ENCODE results near the gene GUCY1A1. TPM values are rescaled to one million over a fixed set of nuclear protein-coding genes. Genes with fewer than 3 reads are reported as not detected.
"Not testable (repeated sequence)": the region's sequence is repeated elsewhere in the genome, so short reads cannot be mapped to it uniquely, and the experiment has no call there.

The GUCY1A1 gene, protein sequence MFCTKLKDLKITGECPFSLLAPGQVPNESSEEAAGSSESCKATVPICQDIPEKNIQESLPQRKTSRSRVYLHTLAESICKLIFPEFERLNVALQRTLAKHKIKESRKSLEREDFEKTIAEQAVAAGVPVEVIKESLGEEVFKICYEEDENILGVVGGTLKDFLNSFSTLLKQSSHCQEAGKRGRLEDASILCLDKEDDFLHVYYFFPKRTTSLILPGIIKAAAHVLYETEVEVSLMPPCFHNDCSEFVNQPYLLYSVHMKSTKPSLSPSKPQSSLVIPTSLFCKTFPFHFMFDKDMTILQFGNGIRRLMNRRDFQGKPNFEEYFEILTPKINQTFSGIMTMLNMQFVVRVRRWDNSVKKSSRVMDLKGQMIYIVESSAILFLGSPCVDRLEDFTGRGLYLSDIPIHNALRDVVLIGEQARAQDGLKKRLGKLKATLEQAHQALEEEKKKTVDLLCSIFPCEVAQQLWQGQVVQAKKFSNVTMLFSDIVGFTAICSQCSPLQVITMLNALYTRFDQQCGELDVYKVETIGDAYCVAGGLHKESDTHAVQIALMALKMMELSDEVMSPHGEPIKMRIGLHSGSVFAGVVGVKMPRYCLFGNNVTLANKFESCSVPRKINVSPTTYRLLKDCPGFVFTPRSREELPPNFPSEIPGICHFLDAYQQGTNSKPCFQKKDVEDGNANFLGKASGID
- under 1 TPM; 0.11 to 0.13 TPM for total RNA-seq

DNA sequence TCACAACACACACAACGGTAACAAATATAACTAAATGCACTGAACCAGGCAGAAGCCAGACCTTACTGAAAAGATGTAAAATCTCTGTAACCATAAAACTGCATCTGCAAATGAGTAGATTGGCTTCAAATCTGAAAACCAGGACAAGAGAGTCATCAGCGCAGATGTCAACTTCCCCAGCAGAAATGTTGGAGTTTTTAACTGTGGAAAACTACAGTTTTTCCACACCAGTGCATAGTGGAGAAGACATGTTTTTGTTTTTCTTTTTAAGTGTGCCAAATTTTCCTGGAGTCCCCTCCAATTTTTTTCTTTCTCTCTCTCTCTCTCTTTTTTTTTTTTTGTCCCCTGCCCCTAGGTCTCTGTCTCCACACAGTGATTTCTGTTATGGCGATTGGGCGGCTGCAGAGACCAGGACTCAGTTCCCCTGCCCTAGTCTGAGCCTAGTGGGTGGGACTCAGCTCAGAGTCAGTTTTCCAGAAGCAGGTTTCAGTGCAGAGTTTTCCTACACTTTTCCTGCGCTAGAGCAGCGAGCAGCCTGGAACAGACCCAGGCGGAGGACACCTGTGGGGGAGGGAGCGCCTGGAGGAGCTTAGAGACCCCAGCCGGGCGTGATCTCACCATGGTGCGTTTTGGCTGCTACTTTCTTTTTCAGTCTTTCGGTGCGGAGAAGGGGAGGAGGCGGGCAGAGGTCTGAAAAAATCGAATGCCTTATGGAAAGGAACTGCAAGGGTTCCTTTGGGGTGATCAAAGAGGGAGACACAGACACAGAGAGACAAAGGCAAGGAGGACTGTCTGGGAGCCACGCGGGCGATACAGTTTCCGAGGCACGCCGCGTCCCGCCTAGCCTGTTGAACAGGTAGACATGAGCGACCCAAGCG is at the start of gene GUCY1A1:
GUCY1A1 (plus strand) TSS at position 505 of the 878 bp plus-strand sequence. CDS start 30,020 bp downstream, outside the sequence.
- CTCF ChIA-PET = no interaction called here
- POLR2A ChIA-PET = no interaction called here

DNA sequence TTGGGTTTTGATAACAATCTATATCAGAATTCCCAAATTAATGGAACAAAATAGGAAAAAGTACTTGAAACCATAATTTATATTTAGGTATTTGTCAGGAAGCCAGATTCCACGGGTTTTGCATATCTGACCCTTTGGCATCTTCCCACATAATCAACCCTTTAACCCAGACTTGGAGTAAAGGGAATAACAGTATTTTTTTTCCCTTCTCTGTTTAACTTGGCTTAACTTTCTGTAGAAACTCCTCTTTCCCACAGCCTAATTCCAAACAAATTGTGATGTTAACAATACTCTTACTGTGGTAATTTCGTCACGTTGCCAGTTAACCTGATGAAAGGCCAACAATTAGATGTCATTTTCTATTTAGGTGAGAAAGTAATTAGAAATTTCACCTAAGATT is 49.4 kb upstream of the GUCY1A1 start:
- ChIA-PET CTCF (no interaction called here), POLR2A (no interaction called here)

DNA sequence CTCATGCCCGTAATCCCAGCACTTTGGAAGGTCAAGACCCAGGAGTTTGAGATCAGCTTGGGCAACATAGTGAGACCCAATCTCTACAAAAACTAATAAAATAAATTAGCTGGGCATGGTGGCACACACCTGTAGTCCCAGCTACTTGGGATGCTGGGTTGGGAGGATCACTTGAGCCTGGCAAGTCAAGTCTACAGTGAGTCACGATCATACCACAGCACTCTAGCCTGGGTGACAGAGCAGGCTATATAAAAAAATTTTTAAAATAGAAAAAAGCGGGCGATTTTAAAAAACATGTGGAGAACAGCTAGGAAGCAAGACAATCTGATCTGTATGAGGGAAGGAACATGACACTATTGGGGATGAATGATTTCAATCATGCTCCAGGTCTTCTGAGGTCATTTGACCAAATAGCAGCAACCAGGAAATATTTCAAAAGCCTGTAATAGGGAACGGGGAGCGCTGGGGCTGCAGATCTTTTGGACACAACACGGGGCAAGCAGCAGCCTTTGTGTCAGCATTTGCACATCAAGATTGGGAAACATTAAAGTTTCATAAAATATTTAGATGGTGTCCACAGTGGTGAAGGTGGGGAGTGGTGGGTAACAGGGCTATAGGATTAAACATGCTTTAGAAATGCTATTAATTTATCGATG is 48.3 kb upstream of the GUCY1A1 start:
- ChIA-PET CTCF (no interaction called here), POLR2A (no interaction called here)

DNA sequence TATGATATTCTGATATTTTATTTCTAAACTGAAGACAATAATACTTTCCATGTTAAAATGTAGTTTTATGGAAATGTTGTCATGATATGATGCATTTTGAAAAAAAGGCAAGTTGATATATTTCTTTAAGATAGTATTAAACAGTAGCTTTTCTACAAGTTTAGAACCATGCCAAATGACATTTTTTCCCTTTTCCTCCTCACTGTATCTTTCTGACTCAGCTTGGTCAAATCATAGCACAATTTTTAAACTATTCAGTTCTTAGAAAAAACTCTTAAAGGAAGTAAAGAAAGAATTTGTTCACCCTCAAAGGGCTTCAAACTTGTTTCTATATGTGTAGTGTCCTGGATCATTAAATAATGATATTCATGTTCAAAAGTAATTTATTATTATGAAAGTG is 46.0 kb upstream of the GUCY1A1 start:
- POLR2A ChIA-PET = no interaction called here
- CTCF ChIA-PET = no interaction called here

DNA sequence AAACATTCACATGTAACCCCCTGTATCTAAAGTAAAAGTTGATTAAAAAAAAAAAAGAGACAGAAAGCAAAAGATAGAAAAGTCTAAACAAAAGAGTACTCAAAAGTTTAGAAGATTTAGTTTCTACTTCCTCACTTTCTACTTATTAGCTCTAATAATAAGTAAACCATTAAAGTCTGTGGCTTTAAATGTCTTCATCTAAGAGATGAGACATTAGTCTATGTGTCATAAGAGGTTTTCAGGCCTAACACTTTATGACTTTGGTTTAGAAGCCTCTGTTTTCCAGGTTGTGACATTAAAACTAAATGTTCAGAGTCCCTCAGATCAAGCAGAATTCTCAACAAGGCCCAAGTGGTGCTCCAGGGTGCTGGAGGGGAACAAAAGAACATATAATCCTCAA is 42.2 kb upstream of the GUCY1A1 start:
- ChIA-PET POLR2A (no interaction called here), CTCF (no interaction called here)

DNA sequence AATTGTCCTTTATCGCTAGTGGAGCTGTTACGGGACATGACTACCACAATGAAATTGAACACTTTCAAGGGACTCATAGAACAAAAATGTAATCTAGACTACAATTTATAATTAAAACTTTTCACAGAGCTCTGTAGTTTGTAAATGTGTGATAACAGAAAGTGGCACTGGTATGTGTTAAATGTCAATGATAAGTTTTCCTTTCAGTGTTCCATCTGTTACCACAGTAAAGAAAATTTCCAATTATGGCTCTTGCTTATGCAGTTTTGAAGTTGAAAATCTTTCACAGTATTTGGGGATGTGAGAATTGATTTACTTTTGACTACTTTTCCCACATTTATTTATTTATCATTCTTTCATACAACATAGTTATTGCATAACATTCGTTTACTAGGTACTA is 40.1 kb upstream of the GUCY1A1 start:
- POLR2A ChIA-PET = no interaction called here
- CTCF ChIA-PET = no interaction called here

DNA sequence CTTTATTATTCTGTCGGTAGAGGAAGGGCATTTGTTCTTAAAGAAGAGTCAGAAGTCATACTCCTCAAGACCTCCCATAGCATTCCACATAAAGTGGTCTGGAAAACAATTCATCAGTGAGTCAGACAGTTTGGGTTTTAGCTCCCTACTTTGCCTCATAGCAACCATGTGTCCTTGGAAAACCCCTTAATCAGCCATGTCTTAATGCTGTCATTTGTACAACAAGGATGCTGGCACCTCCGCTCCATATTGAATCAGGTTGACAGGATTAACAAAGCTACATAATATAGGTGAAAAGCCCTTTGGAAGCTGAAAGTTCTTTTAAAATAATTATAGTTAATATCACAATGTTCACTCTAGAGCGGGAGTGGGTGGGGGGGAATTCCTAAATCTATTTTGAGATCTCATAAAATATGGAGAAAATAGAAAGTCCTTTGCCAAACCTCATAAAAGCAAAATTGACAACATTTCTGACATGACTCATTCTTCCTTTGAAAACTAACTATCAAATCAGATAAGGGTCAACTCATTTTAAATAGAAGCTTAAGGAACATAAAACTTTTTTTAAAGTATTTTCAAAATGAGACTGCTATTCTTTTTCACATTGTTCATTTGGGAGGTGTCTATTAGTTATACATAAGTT is 37.3 kb upstream of the GUCY1A1 start:
- ChIA-PET CTCF (no interaction called here), POLR2A (no interaction called here)

DNA sequence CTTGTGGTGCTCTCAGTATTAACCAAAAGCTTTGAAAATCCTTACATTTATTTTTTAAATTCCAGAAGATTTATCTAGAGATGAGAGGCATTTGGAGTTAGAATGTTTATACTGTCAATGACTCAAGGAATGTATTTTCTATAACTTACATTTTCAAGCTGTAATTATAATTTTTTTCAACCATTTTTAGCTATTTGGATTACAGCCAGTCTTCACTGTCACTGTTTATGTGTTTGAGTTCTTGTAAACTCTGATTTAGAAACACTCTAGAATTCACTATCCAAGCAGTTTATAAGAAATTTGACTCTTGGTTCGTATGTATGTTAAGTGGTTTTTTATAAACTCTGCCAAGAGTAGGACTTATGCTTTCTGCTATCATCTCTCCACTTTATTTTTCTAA is 36.7 kb upstream of the GUCY1A1 start:
- ChIA-PET POLR2A (no interaction called here), CTCF (no interaction called here)

DNA sequence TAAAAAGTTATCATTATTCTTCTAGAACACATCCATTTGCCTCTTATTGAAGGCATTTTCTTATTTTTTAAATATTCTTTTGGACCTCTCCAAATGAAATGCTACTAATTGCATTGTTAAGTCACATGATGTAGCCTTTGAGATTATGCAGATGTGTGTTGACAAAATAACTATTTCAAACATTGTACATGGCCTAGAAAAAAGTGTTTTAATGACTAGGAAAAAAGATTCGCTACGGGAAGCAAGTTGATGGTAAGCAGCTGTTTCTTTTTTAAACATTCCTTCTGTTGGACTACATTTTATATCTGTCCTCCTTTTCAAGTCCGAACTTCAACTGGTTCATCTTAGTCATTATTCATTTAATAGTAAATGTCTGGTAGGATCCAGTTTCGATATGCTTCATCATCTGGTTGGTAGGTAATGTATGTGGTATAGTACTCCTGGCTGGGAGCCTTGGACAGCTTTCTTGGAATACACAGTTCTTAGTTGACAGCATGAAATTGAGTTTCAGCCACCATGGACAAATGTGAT is 34.3 kb upstream of the GUCY1A1 start:
- CTCF ChIA-PET = no interaction called here
- POLR2A ChIA-PET = no interaction called here

DNA sequence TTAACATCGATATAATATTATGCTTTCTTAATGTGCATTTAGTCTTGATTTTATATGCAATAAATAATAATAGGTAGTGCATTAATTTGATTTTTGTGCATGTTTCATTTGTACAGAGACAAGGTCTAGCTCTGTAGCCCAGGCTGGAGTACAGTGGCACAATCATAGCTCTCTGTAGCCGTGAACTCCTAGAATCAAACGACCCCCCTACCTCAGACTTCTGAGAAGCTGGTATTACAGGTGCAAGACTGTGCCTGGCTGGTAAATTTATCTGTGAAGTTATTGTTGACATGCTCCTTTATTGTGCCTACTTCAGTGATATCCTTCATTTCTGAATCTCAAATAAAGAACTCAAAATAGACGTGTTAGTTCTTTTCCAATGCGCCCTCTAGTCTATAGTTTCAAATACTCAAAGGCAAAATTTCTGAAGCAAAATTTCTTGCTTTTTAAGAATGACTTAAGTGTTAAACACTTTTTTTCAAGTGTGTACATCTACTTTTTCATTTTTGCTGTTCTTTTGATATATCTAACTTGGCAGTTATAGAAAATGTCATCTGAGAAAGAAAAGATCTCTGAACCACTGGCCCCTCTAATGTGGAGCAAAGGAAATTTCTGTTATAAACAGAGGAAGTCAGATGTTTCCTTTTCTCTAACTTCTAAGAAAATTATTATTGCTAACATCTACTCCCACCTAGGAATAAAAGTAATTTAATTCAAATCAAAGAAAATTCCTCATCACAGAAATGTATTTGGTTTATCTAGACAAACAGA is 28.3 kb upstream of the GUCY1A1 start:
- ChIA-PET POLR2A (no interaction called here), CTCF (no interaction called here)

DNA sequence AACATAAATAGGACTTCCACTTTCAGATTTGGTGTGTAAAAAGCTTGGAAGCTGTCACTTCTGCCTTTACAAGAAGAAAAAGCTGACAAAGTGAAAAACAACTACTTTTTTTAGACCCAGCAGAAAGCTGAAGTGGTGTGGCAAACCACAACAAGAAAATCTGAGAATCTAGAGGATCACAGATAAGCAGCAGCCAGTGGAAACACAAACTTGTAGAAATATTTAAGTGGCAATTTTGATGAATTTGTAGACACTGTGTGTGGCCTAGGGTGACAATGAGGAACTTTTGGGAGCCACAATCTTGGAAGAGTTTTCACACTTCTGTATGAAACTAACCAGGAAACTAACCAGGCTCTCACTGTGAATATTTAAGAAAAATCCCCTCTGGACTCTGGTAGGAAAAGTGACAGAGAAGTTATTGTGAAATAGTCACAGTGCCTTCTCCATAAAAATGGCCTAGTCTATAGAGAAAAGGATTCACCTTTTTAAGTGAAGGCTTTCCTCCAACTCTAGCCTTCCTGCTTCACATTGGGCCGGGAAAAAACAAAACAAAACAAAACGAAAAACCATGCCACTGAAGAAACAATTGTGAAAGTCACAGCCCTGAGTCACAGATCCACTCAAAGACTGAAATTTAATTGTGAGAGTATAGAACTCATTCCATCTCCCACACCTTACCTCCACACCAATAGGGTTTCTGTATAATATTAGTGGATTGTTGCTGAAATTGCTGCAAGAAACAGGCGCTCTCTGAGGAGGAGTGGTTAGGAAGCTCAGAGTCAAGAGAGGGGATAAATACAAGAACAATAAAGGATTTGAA is 26.7 kb upstream of the GUCY1A1 start:
- ChIA-PET CTCF (no interaction called here), POLR2A (no interaction called here)

DNA sequence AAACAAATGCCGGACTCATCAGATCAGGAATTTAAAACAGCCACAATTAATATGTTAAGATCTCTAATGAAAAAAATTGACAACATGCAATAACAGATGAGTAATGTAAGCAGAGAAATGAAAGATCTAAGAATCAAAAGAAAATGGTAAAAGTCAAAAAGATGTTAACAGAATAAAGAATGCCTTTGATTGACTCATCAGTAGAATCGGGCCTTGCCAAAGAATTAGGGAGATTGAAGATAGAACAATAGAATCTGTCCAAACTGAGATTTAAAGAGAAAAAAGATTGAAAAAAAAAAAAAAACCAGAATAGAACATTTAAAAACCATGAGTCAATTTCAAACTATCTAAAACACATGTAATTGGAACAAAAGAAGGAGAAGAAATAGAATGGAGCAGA is 25.9 kb upstream of the GUCY1A1 start:
- ChIA-PET CTCF (no interaction called here), POLR2A (no interaction called here)

DNA sequence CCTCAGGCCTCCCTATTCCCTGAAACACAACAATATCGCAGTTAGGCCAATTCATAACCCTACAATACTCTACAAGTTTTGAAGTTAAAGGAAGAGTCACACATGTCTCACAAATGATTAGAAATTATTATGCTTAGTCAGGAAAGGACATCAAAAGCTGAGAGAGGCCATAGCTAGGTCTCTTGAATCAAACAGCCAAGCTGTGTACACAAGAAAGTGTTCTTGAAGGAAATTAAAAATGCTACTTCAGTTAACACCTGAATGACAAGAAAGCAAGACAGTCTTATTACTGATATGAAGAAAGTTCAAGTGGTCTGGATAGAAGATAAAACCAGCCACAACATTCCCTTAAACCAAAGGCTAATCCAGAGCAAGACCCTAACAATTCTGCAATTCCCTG is 23.6 kb upstream of the GUCY1A1 start:
- ChIA-PET POLR2A (no interaction called here), CTCF (no interaction called here)

DNA sequence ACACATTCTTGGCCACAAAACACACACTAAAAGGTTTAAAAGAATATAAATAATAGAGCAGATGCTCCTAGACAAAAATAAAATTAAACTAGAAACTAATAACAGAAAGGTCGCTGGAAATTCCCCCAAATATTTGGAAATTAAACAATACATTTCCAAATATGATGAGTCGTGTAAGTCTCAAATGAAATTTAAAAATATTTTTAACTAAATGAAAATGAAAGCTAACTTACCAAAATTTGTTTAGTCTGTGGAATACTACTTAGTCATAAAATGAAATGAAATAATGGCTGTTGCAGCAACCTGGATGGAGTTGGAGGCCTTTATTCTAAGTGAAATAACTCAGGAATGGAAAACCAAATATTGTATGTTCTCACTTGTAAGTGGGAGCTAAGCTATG is 20.6 kb upstream of the GUCY1A1 start:
- POLR2A ChIA-PET = no interaction called here

DNA sequence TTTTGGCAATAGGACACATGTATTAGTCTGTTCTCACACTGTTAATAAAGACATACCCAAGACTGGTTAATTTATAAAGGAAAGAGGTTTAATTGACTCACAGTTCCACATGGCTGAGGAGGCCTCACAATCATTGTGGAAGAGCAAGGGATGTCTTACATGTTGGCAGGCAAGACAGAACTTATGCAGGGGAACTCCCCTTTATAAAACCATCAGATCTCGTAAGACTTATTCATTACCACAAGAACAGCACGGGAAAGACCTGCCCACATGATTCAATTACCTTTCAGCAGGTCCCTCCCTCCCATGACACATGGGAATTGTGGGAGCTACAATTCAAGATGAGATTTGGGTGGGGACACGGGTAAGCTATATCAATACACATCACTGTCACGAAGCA is 15.9 kb upstream of the GUCY1A1 start:
- CTCF ChIA-PET, POLR2A ChIA-PET: not testable (repeated sequence)

More for the DNA sequence above, 20.6 kb upstream of the GUCY1A1 start:
- CTCF ChIA-PET = no interaction called here

DNA sequence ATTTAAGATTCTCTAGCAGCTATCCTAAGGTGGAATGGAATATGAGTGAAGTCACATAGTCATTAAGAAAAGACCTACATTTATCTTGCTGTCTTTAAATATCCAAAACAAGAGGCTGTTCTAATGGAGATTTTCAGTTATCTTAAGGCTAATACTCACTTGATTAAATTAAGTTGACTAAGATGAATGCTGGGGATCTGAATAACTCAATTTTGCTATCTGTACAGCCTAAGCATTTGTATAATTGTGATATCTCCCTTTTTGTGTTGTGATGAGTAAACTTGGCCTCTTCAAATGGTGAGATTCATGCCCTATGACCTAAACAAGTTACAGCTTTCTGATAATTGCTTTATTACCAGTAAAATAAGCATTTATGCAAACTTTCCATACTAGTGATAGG is 13.6 kb upstream of the GUCY1A1 start:
- CTCF ChIA-PET = no interaction called here

DNA sequence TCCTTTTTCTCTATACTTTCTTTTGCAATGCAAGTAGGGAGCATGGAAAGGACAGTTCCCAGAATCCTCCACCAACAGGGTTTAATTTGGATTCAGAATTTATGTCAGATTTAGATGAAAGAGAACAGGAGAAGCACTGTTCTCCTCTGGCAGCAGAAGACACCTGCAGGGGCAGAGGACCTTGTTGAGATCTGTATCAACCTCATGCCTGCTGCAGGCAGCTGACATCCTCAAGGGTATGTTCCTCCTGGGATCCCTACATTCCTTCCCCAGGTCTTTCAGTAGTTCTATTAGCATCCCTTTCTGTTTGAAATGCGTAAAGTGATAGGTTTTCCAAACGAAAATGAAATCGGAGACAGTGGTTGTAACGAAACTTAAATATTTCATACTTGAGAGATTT is 10.6 kb upstream of the GUCY1A1 start:
- ChIA-PET POLR2A (no interaction called here), CTCF (no interaction called here)

More for the DNA sequence above, 13.6 kb upstream of the GUCY1A1 start:
- POLR2A ChIA-PET = no interaction called here

DNA sequence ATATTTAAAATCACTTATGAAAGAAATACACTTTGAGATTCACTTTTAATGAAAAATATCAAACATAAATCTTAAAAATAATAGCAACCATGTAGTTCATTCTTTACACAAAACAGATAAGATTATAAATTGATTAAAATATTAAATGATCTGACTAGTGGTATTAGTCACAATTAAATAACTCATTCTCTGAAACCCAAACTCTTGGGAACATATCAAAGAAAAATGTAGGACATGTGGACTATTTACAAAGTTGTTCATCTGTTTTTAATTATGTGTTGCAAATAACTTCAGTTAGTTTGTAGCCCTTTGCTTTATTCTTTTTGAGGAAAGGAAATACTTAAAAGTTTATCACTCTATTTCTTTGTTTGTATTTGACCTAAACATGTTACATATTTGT is 9.5 kb upstream of the GUCY1A1 start:
- CTCF ChIA-PET = no interaction called here
- POLR2A ChIA-PET = no interaction called here
